Measurements from ENCODE around the gene ATP8A2.
A peak's percentile ranks its signal among the peaks of the same experiment; 100 is the strongest.

ATP8A2 gene

DNA sequence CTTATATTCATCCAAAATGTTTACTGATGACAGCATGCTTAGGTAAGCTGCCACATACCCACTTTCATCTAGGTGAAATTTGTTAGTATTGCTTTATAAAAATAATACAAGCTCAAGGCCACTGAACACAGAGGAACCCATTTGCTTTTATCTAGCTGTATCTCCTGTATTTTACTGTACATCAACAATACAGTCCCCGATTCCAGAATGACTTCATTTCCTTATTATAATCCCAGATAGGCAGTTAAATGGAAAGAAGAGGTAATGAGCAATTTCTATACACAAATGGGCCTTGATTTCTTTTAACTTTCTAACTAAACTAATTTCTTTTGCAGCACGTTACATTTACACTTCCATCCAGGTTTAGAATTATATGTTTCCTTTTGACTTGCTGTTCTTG lies 593.8 kb downstream of the ATP8A2 start:
- DNase-seq (ENCODE audit: low spot score): no peak

DNA sequence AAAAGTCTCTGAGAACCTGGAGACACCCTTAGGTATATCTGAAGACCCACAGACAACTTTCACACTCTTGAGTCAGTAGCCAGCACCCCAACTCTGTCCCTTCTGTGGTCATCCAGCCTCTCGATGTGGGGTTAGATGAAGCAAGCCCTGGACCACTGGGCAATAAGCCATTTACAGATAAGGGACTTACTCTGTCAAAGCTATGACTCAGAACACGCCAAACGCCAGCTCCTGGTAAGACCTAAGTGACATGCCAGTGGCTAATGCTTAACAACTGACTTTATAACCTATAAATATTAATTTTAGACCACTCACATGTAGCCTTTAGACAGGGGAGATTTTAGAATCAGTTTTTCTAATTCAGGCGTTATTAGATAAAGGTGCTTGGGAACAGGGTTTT lies 594.3 kb downstream of the ATP8A2 start:
- DNase-seq (ENCODE audit: low spot score): no peak

DNA sequence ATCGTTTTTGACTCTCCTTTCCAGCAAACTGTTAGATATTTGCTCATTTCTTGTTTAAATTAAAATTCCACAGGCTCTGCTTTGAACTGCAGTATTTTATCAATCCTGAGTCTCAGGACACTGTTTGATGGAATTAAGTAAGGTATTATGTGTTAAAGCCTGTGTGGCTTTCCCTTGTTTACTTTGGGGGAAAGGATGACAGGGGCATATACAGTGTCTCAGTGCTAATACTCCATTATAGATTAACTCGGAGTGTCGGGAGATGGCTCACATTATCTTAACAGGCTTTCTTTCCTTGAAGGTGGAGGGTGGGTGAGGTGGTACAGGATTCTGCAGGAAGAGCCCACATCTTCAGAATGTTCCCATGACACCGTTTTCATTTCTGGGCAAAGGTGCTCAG lies 595.4 kb downstream of the ATP8A2 start:
- no peak for DNase-seq (ENCODE audit: low spot score)

- no peak for DNase-seq (ENCODE audit: low spot score)
Measured at GRCh38 chr13:25971047-25971446, 599.3 kb downstream of the ATP8A2 start.

DNA sequence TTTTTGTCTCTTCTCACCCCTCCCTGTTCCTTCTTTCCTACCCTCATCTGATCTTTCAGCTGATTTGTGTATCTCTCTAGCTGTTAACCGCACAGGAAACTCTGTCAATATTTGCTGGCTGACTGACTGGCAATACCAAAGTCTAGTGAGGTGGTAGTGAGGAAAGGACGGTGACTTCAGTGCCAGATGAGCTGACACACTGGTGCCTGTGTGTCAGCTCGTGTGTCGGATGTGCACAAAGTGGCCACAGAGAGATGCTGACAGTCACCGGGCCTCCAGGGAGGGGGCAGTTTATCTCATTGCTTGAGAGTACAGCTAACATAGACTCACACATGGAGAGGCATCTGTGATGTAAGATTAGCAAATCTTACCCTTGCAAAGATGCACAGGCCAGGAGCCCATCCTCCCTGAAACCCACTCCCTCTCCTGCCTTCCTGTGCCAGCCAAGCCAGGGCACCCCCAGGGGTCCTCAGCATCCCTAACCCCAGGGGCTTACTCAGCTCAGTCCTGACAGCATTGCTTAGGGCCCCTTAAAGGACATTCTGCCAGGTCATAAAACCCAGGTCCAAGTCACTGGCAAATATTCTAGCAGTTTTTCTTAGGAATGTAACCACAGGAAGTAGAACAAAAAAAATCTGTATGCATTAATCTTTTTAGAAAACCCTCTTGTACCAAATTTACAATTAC lies 599.8 kb downstream of the ATP8A2 start:
- no peak for DNase-seq (ENCODE audit: low spot score)

- DNase-seq (ENCODE audit: low spot score): no peak
Measured at GRCh38 chr13:25973085-25973484, 601.3 kb downstream of the ATP8A2 start.

DNA sequence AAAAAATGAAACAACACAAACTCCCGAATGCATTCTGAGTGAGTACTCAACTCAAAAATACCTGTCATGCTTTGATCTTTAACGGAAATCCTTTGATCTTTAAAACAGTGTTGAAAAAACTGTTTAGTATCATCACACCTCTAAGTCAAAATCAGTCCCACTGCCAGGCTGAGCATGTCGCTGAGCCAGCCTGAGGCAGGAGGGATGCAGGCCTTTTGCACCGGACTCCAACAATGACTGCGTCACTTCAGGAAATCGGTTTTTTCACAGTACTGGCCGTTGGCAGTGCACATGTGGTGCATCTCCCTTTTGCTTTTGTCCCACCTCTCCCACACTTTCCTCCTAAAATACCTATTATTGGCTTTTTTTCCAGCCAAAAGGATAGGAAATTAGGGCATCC lies 601.8 kb downstream of the ATP8A2 start:
- no peak for DNase-seq (ENCODE audit: low spot score)

GRCh38 chr13:25977216-25977615 lies 605.4 kb downstream of the ATP8A2 start:
- DNase-seq (ENCODE audit: low spot score): no peak

DNA sequence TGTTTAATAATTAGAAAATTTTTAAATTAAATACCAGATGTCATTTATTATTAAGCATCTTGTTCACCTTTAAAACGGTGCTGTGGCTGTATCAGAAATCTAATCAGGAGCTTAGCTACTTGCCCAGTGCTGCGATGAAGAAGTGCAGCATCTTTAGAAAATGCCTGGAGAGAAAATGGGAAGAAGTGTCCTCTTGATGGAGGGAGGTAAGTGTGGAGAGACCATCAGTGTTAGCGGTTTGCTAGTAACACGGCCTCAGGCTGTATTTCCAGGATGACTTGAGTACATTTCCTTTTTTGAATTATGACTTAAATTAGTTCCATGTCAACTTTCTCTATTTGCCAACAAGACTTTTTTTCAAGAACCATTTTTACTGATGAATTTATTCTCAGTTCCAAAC lies 605.9 kb downstream of the ATP8A2 start:
- no peak for DNase-seq (ENCODE audit: low spot score)

- DNase-seq (ENCODE audit: low spot score): no peak
Measured at GRCh38 chr13:25978961-25979360, 607.2 kb downstream of the ATP8A2 start.

GRCh38 chr13:25979371-25979770 lies 607.6 kb downstream of the ATP8A2 start:
- DNase-seq (ENCODE audit: low spot score): no peak

- peak; percentile 9 for DNase-seq (ENCODE audit: low spot score)
Measured at GRCh38 chr13:25980255-25980654, 608.5 kb downstream of the ATP8A2 start.

- DNase-seq (ENCODE audit: low spot score): no peak
Measured at GRCh38 chr13:25981060-25981459, 609.3 kb downstream of the ATP8A2 start.

GRCh38 chr13:25982907-25983306 lies 611.1 kb downstream of the ATP8A2 start:
- no peak for DNase-seq (ENCODE audit: low spot score)

- DNase-seq (ENCODE audit: low spot score): no peak
Measured at GRCh38 chr13:25987987-25988386, 616.2 kb downstream of the ATP8A2 start.

DNA sequence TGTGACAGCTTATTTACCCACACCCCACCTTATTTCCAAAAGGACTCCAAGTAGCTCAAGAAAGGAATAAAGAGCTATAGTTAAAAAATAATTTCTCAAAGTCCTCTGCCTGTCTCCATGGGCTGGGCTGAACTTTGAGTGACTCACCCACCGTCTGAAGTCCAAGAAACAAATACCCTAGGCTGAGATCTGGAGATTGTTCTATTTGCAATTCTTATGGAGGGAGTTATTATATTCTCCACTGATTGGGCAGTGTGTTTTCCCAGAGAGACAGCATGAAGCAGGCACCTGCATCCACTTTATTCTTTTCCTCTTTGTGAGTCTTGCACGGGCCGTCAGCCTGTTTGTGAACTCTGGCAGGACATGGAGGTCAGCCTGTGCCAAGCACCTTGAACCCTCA lies 616.9 kb downstream of the ATP8A2 start:
- DNase-seq (ENCODE audit: low spot score): no peak

GRCh38 chr13:25990801-25991200 lies 619.0 kb downstream of the ATP8A2 start:
- no peak for DNase-seq (ENCODE audit: low spot score)

DNA sequence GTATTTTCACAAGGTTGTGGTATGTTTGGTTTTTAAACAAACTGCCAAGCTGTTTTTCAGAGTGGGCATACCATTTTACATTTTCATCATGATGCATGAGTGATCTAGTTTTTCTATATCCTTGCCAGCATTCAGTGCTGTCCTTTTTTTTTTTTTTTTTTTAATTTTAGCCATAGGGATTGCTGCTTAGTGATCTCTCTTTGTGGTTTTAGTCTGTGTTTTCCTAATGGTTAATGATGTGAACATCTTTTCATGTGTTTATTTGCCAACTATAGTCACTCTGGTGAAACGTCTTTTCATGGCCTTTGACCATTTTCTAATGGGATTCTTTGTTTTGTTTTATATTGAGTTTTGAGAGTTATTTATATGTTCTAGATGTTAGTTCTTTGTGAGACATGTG lies 620.3 kb downstream of the ATP8A2 start:
- no peak for DNase-seq (ENCODE audit: low spot score)

DNA sequence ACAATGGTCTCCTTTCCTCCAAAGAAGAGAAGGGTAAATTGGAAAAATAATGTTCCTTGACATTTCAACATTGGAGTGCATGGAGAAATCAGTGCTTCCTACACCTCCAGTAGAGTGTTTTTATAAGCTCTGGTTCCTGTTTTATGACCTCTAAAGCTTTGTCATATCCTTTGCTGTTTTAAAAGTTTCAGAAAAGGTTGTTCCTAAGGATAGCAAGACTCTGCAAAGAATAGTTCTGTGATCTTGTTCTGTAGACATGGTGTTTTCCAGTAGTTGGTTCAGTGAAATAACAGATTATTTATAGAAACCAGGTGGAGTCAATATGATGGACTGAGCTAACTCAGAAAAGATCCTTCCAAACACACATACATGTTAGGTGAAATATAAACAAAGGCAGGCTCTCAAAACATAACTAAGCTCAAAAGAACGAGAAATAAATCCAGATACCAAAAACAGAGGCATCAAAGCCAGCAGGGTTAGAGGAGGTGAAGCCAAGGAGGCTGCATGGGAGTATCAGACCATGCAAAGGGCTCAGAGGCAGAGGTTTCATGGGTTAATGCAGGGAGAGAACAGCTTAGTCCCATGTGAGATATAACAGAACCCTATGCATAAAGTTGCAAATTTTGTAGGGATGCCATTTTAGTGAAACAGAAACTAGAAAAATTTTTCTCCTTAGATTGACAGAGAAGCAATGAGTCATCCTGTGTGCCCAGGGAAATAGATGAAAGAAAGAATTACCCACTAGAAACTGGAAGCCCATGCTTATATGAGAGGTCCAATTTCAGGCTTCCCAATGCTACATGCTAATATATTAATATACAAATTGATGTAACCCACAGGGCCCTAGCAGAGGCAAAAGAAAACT lies 635.7 kb downstream of the ATP8A2 start:
- no peak for DNase-seq (ENCODE audit: low spot score)

GRCh38 chr13:26010487-26011207 lies 638.9 kb downstream of the ATP8A2 start:
- DNase-seq (ENCODE audit: low spot score): no peak

GRCh38 chr13:26011208-26011573 lies 639.4 kb downstream of the ATP8A2 start:
- no peak for DNase-seq (ENCODE audit: low spot score)

- DNase-seq (ENCODE audit: low spot score): no peak
Measured at GRCh38 chr13:26011996-26012821, 640.4 kb downstream of the ATP8A2 start.

Measured in HuH-7 (cell line).